ENCODE results near the gene B4GALNT3. TPM values are rescaled to one million over a fixed set of nuclear protein-coding genes. Genes with fewer than 3 reads are reported as not detected.

B4GALNT3 gene
- total RNA-seq, 3 donors from 2014 or later (not counting 1 experiment from before 2014, with no cell fraction given): 0.93 to 4.2 TPM; not detected in 1

- no peak for TF ChIP-seq CTCF (IDR thresholded peaks at IDR 0.05)
- H3K9me3 Mint-ChIP-seq: no peaks in the 10 kb centered on the region
- no peak overlapping the region for H3K4me3 ChIP-seq (ENCODE audit: low read length)
- H3K36me3 ChIP-seq (ENCODE audit: control insufficient read depth, insufficient read depth, low read length): no peaks in the 10 kb centered on the region
- no peaks in the 10 kb centered on the region for H3K4me1 ChIP-seq (ENCODE audit: control insufficient read depth, insufficient read depth, low read length)
- H3K9me3 ChIP-seq (ENCODE audit: control insufficient read depth, insufficient read depth, low read length): no peaks in the 10 kb centered on the region
- H3K27ac Mint-ChIP-seq: no peak overlapping the region
- WGBS (ENCODE audit: insufficient coverage): 85% methylated on average over 9 of the region's 10 CpGs
- no peak overlapping the region for H3K27ac ChIP-seq (ENCODE audit: low read length)
- peaks cover 0 to 3% of the 10 kb centered on the region in 2 donors for H3K4me1 Mint-ChIP-seq
- H3K27me3 Mint-ChIP-seq (ENCODE audit: low read depth in 2 of 2): peaks cover 5 to 17% of the 10 kb centered on the region in 2 donors
- H3K4me3 Mint-ChIP-seq: no peak overlapping the region
- ATAC-seq: no peak
- intact Hi-C loops (cut with micrococcal nuclease): no loop called here
- H3K36me3 Mint-ChIP-seq: no peaks in the 10 kb centered on the region
- no peaks in the 10 kb centered on the region for H3K27me3 ChIP-seq (ENCODE audit: control insufficient read depth, insufficient read depth, low read length)
- no peak for DNase-seq
Observed at GRCh38 chr12:524167-524951, 64.6 kb downstream of the B4GALNT3 start.

- Mint-ChIP-seq H3K27ac (no peak overlapping the region), H3K36me3 (no peaks in the 10 kb centered on the region), H3K9me3 (no peaks in the 10 kb centered on the region), H3K4me3 (no peak overlapping the region), H3K27me3 (ENCODE audit: low read depth in 2 of 2) (peaks cover 0 to 3% of the 10 kb centered on the region in 2 donors), H3K4me1 (peaks cover 0 to 3% of the 10 kb centered on the region in 2 donors)
- intact Hi-C loops (cut with micrococcal nuclease): no loop called here
- no peak for ATAC-seq
- no peaks in the 10 kb centered on the region for H3K27me3 ChIP-seq (ENCODE audit: control insufficient read depth, insufficient read depth, low read length)
- no peak overlapping the region for H3K4me3 ChIP-seq (ENCODE audit: low read length)
- DNase-seq: no peak
- no peaks in the 10 kb centered on the region for H3K4me1 ChIP-seq (ENCODE audit: control insufficient read depth, insufficient read depth, low read length)
- H3K27ac ChIP-seq (ENCODE audit: low read length): no peak overlapping the region
- WGBS (ENCODE audit: insufficient coverage): 54% methylated on average over 6 of the region's 6 CpGs
- no peaks in the 10 kb centered on the region for H3K36me3 ChIP-seq (ENCODE audit: control insufficient read depth, insufficient read depth, low read length)
- H3K9me3 ChIP-seq (ENCODE audit: control insufficient read depth, insufficient read depth, low read length): no peaks in the 10 kb centered on the region
- no peak for TF ChIP-seq CTCF (IDR thresholded peaks at IDR 0.05)
Observed at GRCh38 chr12:526089-526488, 66.3 kb downstream of the B4GALNT3 start.

GRCh38 chr12:527241-527640, 67.5 kb downstream of the B4GALNT3 start:
- no peak overlapping the region for H3K27ac ChIP-seq (ENCODE audit: low read length)
- DNase-seq (no peak), ATAC-seq (no peak)
- no peaks in the 10 kb centered on the region for H3K27me3 ChIP-seq (ENCODE audit: control insufficient read depth, insufficient read depth, low read length)
- WGBS (ENCODE audit: insufficient coverage): 71% methylated on average over 7 of the region's 7 CpGs
- no peak overlapping the region for H3K4me3 ChIP-seq (ENCODE audit: low read length)
- no peaks in the 10 kb centered on the region for H3K4me1 ChIP-seq (ENCODE audit: control insufficient read depth, insufficient read depth, low read length)
- Mint-ChIP-seq H3K9me3 (no peaks in the 10 kb centered on the region), H3K27me3 (ENCODE audit: low read depth in 2 of 2) (peaks cover 0 to 3% of the 10 kb centered on the region in 2 donors), H3K4me1 (peaks cover 0 to 3% of the 10 kb centered on the region in 2 donors), H3K4me3 (no peak overlapping the region), H3K27ac (no peak overlapping the region), H3K36me3 (no peaks in the 10 kb centered on the region)
- H3K36me3 ChIP-seq (ENCODE audit: control insufficient read depth, insufficient read depth, low read length): no peaks in the 10 kb centered on the region
- no peaks in the 10 kb centered on the region for H3K9me3 ChIP-seq (ENCODE audit: control insufficient read depth, insufficient read depth, low read length)
- TF ChIP-seq CTCF (IDR thresholded peaks at IDR 0.05): no peak
- intact Hi-C loops (cut with micrococcal nuclease): no loop called here

GRCh38 chr12:527729-528128, 68.0 kb downstream of the B4GALNT3 start:
- TF ChIP-seq CTCF (IDR thresholded peaks at IDR 0.05): no peak
- Histone ChIP-seq H3K4me1 (ENCODE audit: control insufficient read depth, insufficient read depth, low read length) (no peaks in the 10 kb centered on the region), H3K27me3 (ENCODE audit: control insufficient read depth, insufficient read depth, low read length) (no peaks in the 10 kb centered on the region), H3K36me3 (ENCODE audit: control insufficient read depth, insufficient read depth, low read length) (no peaks in the 10 kb centered on the region), H3K4me3 (ENCODE audit: low read length) (no peak overlapping the region), H3K27ac (ENCODE audit: low read length) (no peak overlapping the region), H3K9me3 (ENCODE audit: control insufficient read depth, insufficient read depth, low read length) (no peaks in the 10 kb centered on the region)
- DNase-seq (no peak), ATAC-seq (no peak)
- intact Hi-C loops (cut with micrococcal nuclease): no loop called here
- H3K27ac Mint-ChIP-seq: no peak overlapping the region
- peaks cover 0 to 3% of the 10 kb centered on the region in 2 donors for H3K27me3 Mint-ChIP-seq (ENCODE audit: low read depth in 2 of 2)
- H3K36me3 Mint-ChIP-seq: no peaks in the 10 kb centered on the region
- peaks cover 0 to 3% of the 10 kb centered on the region in 2 donors for H3K4me1 Mint-ChIP-seq
- H3K4me3 Mint-ChIP-seq: no peak overlapping the region
- H3K9me3 Mint-ChIP-seq: no peaks in the 10 kb centered on the region
- 89% methylated on average over 4 of the region's 4 CpGs for WGBS (ENCODE audit: insufficient coverage)

All from natural killer cell (primary cell).